Measurements from ENCODE around the gene RNF167. TPM values are rescaled to one million over a fixed set of nuclear protein-coding genes. Genes with fewer than 3 reads are reported as not detected.
A peak's percentile ranks its signal among the peaks of the same experiment; 100 is the strongest.

RNF167 gene
- polyA plus RNA-seq, 1 donor = 72.7 TPM

DNA sequence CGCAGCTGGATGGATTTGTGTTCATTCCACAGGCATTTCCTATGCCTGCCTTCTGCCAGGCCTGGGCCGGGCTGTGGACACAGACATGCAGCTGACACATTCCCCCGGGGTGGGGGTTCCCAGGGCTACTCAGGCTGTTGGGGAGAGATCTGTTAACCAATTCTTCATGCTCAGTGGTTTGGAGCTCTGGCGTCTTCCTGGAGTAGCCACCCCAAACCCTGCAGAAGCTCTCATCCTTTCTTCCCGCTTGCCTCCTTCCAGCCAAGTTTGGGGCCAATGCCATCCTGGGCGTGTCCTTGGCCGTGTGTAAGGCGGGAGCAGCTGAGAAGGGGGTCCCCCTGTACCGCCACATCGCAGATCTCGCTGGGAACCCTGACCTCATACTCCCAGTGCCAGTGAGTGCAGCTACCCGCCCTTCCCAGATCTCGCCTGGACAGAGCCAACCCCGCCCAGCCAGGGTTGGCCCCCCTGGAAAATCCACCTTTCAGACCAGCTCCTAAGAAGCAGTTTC, 13.4 kb downstream of the RNF167 start:
- DNase-seq (ENCODE audit: low read depth) = no peak

DNA sequence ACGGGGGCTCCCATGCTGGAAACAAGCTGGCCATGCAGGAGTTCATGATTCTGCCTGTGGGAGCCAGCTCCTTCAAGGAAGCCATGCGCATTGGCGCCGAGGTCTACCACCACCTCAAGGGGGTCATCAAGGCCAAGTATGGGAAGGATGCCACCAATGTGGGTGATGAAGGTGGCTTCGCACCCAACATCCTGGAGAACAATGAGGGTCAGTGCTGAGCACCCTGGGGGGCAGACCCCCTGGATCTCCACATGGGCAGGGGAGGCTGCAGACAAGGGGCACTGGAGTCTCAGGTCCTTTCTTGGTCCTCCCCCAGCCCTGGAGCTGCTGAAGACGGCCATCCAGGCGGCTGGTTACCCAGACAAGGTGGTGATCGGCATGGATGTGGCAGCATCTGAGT, 15.0 kb downstream of the RNF167 start:
- DNase-seq (ENCODE audit: low read depth) = no peak

DNA sequence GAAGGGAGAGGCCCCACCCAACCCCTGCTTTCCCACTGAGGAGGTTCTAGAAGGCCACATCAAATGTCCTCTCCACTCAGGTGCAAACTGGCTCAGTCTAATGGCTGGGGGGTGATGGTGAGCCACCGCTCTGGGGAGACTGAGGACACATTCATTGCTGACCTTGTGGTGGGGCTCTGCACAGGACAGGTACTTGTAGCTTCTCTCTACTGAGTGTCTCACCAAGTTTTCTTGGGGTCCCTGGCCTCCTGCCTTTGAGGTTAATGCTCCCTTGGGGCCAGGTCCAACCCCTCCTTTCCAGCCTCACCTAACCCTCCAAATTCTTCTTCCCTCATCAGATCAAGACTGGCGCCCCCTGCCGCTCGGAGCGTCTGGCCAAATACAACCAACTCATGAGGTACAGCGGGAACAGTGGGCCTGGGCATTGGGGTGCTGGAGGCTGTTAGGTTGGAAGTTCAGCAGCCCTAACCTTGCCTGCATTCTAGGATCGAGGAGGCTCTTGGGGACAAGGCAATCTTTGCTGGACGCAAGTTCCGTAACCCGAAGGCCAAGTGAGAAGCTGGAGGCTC, 16.5 kb downstream of the RNF167 start:
- no peak for DNase-seq (ENCODE audit: low read depth)

DNA sequence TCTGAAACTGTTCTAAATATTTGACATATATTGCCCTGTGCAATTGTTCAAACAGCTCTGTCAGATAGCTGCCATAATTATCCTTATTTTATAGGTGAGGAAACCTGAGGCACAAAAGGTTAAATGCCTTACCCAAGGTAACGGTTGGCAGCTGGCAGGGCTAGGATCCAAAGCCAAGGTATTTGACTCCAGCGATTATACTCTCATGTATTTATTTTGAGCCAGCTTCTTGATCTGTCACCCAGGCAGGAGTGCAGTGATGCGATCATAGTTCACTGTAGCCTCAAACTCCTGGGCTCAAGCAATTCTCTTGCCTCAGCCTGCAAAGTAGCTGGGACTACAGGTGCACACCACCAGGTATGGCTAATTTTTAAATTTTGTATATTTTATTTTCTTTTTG, 18.0 kb downstream of the RNF167 start:
- DNase-seq (ENCODE audit: low read depth) = no peak

DNA sequence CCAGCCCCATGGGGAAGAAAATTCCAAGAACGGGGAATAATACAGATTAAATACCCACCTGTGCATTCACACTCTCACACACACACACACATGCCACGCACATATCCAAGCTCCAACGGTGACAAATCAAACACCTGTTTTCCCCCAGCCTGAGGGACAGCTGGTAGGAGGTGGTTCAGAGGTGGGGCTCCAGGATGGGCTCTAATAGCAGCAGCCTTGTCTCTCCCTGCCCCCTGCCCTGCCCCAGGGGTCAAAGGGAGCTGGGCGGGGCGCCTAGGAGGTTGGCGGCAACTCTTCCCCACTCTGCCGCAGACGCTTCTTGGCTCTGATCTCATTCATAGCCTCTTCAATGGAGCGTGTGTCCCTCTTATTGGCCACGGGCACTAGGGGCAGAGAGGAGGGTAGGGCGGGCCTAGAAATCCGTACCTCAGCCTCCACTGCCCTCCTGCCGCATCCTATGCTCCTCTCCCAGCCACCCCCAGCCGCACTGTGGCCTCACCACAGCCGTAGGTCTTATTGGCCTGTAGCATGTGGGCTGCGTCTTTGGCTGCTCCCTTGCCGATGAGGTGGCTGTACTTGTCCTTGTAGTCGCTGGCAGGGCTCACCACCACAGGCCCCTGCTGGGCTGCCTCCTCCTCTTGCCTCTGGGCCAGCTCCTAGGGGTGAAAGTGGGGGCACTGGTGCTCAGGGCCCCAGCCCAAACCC, 19.3 kb downstream of the RNF167 start:
- DNase-seq (ENCODE audit: low read depth) = no peak

DNA sequence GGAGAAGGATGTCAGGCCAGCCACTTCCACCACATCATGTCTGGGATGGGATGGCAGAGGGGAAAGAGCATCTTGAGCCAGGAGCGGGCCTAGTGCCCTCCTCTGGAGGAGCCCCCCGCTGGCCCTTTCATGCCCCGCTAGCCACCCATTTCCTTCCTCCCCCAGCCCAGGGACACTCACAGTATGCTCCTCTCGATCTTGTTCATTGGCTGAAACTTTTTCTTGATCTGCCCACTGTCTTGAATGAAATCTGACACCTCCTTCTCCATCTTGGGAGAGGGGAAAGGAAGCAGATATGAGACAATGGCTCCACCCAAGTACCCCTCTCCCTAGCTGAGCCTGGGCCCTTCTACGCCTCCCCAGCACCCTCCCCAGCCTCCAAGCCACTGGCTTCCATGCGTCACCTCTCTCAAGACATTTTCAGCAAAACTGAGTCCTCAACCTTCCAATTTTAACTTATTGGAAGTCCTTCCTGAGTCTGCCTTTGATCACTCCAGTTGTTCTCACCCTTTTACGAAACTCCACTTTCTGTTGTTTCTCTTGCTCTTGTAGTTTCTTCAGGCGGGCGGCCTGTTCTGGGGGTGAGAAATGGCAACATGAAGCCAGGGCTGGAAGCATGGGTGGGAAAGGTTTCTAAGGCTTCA, 20.3 kb downstream of the RNF167 start:
- no peak for DNase-seq (ENCODE audit: low read depth)

DNA sequence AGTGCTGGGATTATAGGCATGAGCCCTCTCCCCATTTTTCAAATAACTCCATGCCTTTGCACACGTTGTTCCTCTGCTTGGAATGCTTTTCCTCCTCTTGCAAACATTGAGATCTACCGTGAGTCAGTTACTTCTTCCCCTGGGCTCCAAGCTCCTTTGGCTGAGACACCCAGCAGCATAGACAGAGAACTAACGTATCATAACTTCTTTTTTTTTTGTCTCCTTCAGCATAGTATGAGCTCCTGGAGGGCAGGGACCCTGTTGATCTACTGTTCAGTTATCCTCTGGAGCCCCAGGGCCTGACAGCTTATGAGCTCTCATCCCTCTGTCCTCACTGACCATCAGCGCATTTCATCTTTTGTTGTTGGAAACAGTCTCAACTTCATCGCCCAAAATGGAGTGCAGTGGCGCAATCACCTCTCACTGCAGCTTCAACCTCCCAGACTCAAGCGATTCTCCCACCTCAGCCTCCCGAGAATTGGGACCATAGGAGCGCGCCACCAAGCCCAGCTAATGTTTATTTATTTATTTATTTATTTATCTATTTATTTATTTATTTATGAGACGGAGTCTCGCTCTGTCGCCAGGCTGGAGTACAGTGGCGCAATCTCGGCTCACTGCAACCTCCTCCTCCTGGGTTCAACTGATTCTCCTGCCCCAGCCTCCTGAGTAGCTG, 25.4 kb downstream of the RNF167 start:
- DNase-seq (ENCODE audit: low read depth) = no peak

DNA sequence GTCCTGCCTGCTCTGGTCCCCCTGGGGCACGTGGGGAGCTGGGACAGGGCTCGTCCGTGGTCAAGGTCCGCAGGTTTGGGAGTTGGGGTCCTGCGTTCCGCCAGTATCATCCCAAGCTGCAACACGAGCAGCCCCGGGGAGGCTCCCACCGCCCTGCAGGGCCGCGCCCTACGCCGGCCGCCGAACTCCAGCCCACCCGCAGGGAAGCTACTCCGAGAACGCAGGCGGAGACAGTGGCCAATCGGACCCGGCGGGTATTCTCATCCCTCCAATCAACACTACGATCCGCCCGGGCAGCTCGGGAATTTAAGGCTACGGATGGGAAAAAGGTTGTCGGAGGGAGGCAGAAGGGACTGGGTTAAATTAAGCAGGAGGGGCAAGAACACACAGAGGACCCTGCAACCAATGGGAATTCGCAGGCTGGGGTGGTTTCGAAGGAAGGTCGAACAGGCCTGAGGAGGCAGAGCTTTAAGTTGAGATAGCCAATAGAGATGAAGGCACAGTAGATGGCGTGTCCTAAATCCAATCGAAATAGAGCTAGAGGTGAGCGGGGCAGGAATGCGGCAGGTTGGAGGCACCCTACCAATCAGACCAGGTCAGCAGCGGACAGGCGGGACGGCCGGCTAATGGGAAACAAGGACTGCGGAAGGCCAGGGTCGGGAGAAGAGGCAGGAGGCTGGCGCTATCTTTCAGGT, 26.9 kb downstream of the RNF167 start:
- DNase-seq (ENCODE audit: low read depth) = peak; percentile 98

DNA sequence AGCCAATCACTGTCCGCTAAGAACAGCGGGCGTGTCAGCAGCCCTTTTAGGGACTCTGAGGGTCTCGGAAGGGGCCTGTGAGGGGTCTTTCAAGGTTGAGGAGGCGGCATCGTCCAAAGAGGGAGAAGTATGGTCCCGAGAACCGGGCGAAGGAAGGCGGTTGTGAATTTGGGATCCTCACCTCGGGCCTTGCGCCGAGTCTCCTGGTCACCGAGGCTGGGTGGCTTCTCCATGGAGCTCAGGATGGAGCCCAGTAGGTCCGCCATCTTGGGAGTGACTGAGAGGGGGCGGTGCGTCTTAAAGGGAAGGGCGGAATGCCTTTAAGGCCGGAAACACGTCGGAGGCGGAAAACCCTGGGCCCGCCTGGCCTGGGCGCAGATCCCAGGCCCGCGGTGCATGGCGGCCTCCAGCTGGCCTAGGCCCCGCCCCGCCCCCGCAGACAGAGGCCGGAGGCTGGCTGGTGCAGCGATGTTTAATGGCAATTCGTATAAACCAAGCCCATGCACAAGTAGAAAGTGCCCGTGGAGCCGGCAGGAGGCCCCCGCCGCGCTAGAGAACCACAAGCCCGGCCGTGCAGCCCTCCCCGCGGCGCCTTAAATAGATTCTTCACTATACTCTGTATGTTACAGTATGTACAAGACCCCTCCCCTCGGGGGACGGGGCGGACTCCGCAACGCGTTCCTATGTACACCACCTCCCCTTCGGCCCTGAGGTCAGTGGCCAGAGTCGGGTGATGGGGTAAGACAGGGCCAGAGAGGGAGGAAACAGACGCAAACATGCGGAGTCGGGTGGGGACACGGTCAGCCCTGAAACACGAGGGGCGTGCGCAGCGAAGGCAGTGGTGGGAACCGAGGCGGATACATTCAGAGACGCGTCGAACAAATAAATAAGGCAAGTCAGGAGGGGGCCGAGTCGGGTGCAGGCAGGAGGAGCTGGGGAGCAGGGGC, 27.7 kb downstream of the RNF167 start, which contains the start of gene SPAG7:
SPAG7 (minus strand) TSS at position 279 of the 947 bp plus-strand sequence; CDS start at position 266, 13 bp downstream.
- DNase-seq (ENCODE audit: low read depth) = peak; percentile 87

DNA sequence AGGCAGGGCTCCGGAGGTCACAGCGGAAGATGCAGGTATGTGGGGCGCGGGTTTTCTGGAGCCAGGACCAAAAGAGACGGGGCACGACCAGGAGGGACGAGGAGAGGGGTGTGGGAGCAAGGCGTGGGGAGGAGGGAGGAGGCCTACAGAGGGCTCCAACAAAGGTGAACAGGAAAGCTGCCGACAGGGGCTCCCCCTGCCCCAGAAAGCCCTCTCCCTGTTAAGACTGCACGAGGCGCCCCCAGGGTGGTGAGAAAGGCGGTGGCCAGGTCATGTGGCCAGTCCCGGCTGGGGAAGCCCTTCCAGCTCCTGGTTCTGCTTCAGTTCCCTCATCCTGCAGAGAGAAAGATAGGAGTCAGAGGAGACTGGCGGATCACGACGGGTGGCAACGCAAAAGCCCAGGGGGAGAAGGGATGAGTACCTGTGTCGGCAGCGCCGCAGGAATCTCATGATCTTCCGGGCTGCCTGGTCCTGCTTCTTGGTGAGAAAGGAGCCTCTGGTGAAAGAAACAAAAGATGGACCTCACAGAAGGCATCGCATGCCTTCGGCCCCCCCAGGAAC, 28.5 kb downstream of the RNF167 start:
- no peak for DNase-seq (ENCODE audit: low read depth)

DNA sequence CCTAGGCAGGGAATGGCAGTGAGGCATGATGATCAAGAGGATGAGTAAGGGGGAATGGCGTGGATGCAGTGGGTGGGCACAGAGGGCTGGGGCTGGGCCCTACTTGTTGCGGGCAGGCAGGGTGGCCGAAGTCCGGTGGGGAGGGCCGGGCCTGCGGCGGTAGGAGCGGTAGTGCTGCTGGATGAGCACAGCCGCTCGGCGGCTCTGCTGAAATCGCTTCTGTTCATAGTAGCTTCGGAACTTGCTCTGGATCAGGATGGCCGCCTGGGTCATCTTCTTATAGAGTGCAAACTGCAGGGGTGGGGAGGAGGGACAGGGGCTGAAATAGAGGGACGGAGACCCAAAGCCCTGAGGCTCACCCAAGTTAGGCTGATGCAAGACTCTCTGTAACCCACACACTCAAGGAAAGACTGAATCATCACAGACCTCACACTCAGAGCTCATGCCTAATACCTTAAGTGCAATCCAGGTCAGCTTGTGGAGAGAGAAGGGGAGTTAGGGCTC, 29.0 kb downstream of the RNF167 start:
- DNase-seq (ENCODE audit: low read depth) = no peak

DNA sequence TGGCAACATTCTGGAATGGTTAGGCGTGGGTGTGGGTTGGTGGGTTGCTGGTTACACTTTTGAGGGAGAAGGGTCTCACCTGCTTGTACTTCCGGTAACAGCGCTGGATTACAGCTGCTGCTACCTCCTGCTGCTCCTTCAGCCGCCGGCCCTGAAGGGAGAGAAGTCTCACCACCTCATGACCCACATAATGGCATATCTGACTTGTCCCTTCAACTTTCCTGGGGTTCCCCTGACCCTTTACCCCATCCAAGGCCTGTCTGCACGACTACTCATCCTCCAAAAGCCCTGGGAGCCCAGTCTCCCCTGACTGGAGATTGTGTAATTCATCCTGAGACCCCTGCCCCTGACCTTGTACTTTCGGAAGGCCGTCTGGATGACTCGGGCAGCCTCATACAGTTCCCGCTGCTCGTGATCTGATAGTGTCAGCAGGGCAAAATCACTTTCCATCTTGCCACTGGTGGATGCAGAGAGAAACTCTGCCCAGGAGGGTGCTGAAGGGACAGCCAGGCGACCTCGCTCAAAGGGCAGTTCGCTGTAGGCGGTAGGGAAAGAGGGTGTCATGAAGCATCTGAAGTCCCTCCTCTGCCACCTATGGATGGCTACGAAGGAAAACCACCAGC, 29.6 kb downstream of the RNF167 start:
- no peak for DNase-seq (ENCODE audit: low read depth)

DNA sequence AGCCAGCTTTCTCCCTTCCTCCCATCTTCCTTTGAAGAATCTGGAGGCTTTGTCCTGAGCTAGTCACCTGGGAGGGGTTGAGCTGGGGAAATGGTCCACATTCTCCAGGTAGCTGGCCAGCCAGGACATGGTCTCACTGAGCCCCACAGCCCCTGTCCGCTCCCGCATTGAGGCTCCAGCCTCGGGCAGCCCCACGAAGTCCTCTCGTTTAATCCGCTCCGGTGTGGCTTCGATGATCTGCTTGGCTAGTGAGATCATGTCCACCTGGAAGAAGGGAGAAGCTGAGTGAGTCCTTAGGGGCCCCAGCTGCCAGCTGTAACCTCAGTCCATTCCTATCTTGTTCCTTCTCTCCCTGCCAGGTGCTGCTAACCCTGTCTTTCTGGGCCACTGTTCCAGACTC, 30.2 kb downstream of the RNF167 start:
- no peak for DNase-seq (ENCODE audit: low read depth)

DNA sequence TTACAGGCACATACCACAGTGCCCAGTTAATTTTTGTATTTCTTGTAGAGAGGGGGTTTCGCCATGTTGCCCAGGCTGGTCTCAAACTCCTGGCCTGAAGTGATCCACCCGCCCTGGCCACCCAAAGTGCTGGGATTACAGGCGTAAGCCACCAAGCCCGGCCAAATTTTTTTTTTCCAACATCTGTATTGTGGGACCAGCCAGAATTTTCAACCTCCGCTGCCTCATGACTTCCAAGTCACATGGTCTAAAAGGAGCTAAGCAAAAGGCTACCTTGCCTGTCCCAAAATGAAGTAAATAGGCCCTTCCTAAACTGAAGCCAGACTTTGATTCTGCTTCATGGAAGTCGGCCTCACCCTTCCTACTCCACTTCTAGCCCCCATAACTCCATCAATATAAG, 31.8 kb downstream of the RNF167 start:
- no peak for DNase-seq (ENCODE audit: low read depth)

DNA sequence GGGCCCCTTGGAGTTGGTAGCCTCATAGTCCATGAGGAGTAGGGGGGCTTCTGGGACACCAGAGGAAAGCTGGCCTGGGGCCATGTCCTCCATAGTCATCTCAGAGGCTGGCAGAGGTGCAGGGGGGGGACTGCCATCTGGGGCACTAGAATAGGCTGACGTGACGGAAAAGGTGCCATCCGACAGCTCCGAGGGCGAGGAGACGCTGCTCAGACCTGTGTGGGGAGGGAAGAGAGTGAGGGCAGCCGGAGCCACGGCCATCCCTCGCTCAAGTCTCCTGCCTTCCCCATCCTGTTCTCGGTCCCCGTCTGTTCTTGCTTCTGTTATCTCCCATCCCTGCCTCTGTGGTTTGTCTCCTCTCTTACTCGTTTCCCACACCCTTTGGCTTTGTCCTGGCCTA, 32.3 kb downstream of the RNF167 start:
- no peak for DNase-seq (ENCODE audit: low read depth)

DNA sequence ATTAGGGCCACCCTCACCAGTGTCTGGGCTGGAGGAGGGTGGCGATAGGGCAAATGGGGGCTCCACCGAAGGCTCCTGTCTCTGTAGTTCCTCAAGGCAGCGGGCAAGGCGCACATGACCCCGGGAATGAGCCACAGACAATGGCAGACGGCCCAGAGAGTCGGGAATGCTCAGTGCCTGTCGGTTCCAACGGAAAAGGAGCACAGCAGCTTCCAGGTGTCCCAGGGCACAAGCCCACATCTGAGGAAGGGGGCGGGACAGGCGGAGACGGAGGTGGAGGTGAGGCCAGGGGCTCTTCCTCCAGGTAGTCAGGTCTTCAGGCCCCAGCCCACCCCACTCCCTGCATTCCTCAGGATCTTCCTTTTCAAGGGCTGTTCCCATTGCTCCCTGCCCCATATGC, 32.7 kb downstream of the RNF167 start:
- DNase-seq (ENCODE audit: low read depth) = no peak

DNA sequence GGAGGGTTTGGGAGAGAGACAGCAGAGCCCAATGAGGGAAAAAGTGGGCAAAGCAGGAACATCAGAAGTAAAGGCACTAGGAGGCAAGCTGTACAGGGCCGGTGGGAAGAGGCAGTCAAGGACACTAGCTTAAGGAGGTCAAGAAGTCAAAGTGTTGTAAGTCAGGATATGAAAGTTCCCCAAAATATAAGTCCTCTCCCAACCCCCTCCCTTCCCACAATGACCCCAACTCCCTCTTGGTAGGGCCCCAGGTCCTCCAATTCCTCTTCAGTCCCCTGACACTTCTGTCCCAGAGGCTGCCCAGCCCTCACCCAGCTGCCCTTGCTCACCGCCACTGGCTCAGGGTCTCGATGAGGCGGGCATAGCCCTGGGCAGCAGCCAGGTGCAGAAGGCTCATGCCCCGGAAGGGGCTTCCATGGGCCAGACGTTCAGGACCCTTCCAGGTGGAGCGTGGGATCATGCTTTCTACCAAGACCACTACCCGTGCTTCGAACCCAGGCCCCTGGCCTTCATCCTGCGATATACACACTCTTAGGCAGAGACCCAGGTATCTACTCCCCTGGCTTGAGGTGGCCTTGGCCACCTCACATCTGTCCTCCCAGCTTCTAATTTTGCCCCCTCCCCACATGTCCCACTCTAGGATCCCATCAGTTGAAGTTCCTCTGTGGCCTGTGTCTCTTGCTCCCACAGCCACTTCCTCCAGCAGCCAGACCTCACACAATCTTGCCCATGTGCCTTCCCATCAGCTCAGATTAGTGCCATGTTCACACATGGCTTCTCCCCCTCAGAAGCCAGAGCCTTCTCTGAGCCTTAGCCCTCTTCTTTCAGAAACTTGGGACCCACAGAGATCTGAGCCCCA, 33.4 kb downstream of the RNF167 start:
- no peak for DNase-seq (ENCODE audit: low read depth)

DNA sequence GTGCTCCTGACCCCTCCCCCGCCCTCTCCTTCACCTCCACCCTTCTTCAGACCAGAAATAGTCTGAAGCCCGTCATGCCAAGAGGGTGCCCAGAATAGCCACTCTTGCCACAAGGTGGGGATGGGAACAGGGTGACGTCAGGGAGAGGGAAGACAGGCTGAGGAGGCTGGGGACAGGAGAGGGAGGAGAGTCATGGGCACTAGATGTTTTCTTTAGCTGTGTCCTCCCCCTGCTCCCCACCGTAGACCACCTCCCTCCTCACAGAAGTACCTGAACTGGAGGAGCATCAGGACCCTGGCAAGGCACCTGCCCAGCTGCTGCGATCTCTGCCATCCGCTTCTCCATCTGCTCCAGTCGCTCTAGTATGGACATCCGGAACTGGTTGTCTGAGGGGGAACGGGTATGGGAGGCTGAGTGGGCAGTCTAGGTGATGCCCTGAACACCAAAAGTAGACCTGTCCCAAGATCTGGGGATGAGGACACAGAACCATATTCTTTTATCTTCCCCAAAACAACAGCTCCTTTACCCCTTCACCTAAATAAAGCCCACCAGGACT, 34.1 kb downstream of the RNF167 start:
- no peak for DNase-seq (ENCODE audit: low read depth)

Data from forelimb muscle (tissue), 1 donor.